ENCODE measurements around the gene NKX2-4. TPM values are rescaled to one million over a fixed set of nuclear protein-coding genes. Genes with fewer than 3 reads are reported as not detected.

Gene NKX2-4
- total RNA-seq, 4 donors from 2014 or later: not detected

DNA sequence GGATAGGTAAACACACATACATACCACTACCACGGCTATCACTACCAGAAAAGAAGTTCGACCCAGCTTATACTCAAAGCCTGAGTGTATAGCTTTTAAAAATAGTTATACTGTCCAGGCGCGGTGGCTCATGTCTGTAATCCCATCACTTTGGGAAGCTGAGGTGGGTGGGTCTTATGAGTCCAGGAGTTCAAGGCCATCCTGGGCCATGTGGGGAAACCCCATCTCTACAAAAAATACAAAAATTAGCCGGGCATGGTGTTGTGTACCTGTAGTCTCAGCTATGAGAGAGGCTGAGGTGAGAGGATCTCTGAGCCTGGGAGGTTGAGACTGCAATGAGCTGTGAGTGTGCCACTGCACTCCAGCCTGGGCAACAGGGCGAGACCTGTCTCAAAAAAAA, 32.9 kb downstream of the NKX2-4 start:
- Histone ChIP-seq H3K4me3 (no peak overlapping the region), H3K27ac (no peak overlapping the region), H3K4me1 (no peaks in the 10 kb centered on the region), H3K27me3 (no peaks in the 10 kb centered on the region), H3K9me3 (no peaks in the 10 kb centered on the region), H3K36me3 (peaks cover 0 to 93% (median 12%) of the 10 kb centered on the region in 3 donors)
- no peak for TF ChIP-seq POLR2A (IDR thresholded peaks at IDR 0.05)
- TF ChIP-seq CTCF (IDR thresholded peaks at IDR 0.05): no peak
- DNase-seq: no peak
- 84 to 94% methylated on average over 6 of the region's 6 CpGs for WGBS, 2 donors
- intact Hi-C loops (cut with DNase I): no loop called here

DNA sequence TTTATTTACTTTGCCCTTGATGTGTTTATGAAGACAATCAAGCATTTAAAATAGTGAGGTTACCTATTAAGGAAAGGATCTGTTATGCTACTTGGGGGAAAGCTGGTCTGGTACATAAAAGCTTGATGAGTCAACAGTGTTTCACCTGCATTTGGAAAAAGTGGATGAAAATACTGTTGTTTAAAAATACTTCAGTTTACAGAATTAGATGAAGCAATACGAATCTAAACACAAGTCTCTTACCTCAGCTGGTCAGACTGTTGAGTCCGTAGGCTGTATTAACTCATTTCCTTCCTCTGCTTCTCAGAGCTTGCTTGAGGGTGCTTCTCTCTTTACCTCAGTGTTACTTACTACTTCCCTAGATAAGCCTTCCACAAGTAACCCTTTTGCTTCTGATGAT, 36.1 kb downstream of the NKX2-4 start:
- H3K9me3 ChIP-seq: no peaks in the 10 kb centered on the region
- no peak overlapping the region for H3K4me3 ChIP-seq
- H3K27me3 ChIP-seq: no peaks in the 10 kb centered on the region
- peaks cover 0 to 96% (median 7%) of the 10 kb centered on the region in 3 donors for H3K36me3 ChIP-seq
- intact Hi-C loops (cut with DNase I): no loop called here
- no peak for DNase-seq
- WGBS, 2 donors: 59 to 62% methylated on average over 2 of the region's 2 CpGs
- no peak overlapping the region for H3K27ac ChIP-seq
- TF ChIP-seq POLR2A (IDR thresholded peaks at IDR 0.05) (no peak), CTCF (IDR thresholded peaks at IDR 0.05) (no peak)
- H3K4me1 ChIP-seq: no peaks in the 10 kb centered on the region

DNA sequence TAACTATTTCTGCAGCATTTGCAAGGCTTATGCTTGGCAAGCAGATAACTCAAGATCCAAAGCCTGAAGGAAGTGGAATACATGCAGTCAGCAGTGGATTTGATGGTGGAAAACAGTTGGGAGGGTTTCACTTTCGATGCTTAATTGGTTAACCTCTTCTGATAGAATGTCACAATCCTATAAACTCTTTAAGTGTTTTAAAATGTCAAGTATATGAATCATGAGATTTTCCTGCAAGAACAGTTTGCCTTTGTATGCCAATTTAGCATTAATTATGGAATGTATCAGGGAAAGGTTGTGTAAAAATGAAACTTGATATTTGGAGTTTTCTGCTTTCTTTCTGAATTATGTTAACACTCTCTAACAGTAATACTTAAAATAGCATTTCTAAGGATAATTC, 36.6 kb downstream of the NKX2-4 start:
- 48 to 75% methylated on average over 1 of the region's 1 CpG for WGBS, 2 donors
- H3K9me3 ChIP-seq: no peaks in the 10 kb centered on the region
- peaks cover 0 to 99% (median 5%) of the 10 kb centered on the region in 3 donors for H3K36me3 ChIP-seq
- no peaks in the 10 kb centered on the region for H3K27me3 ChIP-seq
- DNase-seq: no peak
- H3K4me3 ChIP-seq: no peak overlapping the region
- intact Hi-C loops (cut with DNase I): no loop called here
- H3K4me1 ChIP-seq: no peaks in the 10 kb centered on the region
- no peak for TF ChIP-seq CTCF (IDR thresholded peaks at IDR 0.05)
- TF ChIP-seq POLR2A (IDR thresholded peaks at IDR 0.05): no peak
- H3K27ac ChIP-seq: no peak overlapping the region

DNA sequence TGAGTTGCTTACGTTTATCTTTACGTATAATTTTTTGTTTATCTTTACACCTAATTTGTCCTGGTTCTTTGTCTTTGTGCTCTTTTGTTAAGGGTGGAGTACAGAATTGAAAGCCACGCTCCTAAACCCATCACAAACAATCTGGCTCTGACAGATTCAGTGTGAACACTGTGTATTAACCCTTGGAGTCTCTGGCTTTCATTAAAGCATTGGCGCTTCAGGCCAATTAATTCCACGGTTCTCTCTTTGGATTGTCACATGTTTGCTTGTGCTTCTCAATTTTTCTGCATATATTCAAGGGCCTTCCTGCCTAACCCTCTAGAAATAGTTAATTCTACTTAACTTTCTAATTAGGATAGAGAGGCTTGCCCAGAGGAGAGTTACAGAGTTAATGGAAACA, 38.6 kb downstream of the NKX2-4 start:
- Histone ChIP-seq H3K9me3 (no peaks in the 10 kb centered on the region), H3K27ac (no peak overlapping the region), H3K27me3 (no peaks in the 10 kb centered on the region), H3K4me1 (no peaks in the 10 kb centered on the region), H3K36me3 (peaks cover 0 to 97% (median 5%) of the 10 kb centered on the region in 3 donors), H3K4me3 (no peak overlapping the region)
- WGBS, 2 donors: 90 to 95% methylated on average over 5 of the region's 5 CpGs
- intact Hi-C loops (cut with DNase I): no loop called here
- TF ChIP-seq CTCF (IDR thresholded peaks at IDR 0.05): no peak
- TF ChIP-seq POLR2A (IDR thresholded peaks at IDR 0.05): no peak
- DNase-seq: no peak

GRCh38 chr20:21357844-21358243, 39.5 kb downstream of the NKX2-4 start:
- TF ChIP-seq CTCF (IDR thresholded peaks at IDR 0.05): no peak
- no peak for TF ChIP-seq POLR2A (IDR thresholded peaks at IDR 0.05)
- H3K36me3 ChIP-seq: peaks cover 0 to 92% (median 0%) of the 10 kb centered on the region in 3 donors
- no peaks in the 10 kb centered on the region for H3K9me3 ChIP-seq

More at GRCh38 chr20:21357844-21358243, 39.5 kb downstream of the NKX2-4 start:
- intact Hi-C loops (cut with DNase I): no loop called here
- no peak for DNase-seq
- H3K27me3 ChIP-seq: no peaks in the 10 kb centered on the region
- H3K27ac ChIP-seq: no peak overlapping the region
- no peaks in the 10 kb centered on the region for H3K4me1 ChIP-seq
- WGBS, 2 donors: 71 to 75% methylated on average over 1 of the region's 1 CpG
- H3K4me3 ChIP-seq: no peak overlapping the region
